Measurements from ENCODE around the gene TPRG1L.
"Not testable (repeated sequence)": the region's sequence is repeated elsewhere in the genome, so short reads cannot be mapped to it uniquely, and the experiment has no call there.

TPRG1L gene

DNA sequence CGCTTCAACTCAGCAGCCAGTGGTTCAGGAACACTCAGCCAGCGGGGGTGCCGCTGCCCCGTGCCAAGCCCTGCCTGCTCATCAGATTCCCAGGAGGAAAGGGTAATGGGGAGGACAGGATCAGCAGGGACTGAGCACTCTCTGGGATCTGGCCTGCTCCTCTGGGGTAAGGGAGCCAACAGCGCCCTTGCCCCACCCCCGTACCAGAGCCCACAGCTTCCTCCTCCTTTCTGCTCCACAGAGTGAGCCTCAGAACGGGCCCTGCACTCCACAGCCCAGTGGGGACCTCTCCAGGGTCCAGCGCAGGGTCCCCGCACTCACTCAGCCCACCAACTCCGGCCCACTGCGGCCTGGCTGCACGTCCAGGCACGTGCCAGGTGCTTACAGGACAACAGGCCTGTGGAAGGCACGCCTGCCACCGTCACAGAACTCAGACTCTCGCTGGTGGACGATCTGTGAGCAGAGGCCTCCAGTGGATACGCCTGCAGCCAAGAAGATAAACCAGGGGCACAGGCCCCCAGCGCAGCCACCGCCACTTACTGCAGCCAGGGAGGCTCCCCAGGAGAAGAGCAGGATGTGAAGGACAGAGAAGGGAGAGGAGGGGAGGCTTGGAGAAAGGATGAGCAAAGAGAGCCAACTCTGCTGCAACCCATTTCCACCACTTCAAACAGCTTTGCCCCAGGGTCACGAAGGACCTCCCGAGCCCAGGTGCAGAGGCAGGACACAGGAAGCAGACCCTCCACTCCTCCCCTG, 15.6 kb upstream of the TPRG1L start:
- DNase-seq (ENCODE audit: low read depth), result no peak

DNA sequence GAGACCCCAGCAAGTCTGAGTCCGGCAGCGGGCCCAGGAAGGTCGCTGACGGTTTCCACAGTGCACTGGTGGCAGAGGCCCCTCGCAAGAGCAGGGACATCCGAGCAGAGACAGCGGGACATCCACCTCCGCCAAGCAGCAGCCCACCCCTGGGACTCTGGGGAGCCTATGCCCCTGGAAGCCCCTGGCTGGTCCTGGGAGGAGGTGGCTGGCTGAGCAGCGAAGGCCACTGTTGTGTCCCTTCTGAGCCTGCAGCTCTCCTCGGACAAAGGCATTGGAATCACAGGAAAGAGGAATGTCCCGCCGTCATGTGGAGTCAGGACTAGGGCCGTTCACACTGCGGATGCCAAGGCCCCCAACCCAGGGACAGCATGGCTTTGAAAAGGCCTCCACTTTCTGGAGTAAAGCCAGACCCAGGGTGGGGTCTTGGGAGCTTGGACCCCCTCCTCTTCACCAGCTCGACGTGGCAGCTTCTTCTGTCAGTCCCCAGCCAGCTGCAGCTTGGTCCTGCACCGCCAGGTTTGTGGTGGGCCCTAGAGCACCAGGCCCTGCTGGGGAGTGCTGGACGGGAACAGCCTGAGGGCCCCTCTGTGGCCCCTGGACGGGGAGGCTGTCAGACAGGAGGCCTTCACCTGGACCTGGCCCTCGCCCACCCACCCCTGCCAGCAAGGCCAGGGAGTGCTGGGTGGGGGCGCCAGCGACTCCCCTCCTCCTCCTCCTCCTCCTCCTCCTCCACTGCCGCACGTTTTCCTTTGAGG, 14.9 kb upstream of the TPRG1L start:
- no peak for DNase-seq (ENCODE audit: low read depth)

DNA sequence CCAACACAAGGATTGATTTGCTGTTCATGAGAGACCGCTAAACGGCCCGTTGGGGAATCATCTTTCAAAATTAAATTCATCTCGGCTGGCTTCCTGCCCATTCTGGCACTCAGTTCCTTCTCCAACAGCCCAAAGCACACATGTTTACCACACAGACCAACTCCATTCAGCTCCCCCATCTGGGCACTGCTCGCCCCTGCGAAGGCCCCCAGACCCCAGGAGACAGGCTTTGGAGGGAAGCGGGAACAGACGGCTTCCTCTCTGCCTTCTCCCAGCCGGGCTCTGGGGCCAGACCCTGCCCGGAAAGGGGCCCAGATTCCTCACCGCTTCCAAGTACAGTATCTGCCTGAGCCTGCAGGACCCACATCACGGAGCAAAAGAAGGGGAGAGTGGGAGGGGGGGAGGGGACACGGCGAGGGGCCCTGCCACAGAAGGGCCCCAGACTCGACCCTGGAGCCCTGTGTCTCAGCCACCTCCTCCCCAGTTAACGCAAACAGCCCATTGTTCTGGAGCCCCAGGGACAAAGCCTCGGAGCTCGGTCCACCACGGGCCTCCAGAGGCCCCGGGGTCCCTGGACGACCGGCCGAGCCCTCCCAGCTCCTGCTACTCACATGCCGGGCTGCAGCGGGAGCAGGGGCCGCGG, 14.2 kb upstream of the TPRG1L start:
- DNase-seq (ENCODE audit: low read depth), result no peak

DNA sequence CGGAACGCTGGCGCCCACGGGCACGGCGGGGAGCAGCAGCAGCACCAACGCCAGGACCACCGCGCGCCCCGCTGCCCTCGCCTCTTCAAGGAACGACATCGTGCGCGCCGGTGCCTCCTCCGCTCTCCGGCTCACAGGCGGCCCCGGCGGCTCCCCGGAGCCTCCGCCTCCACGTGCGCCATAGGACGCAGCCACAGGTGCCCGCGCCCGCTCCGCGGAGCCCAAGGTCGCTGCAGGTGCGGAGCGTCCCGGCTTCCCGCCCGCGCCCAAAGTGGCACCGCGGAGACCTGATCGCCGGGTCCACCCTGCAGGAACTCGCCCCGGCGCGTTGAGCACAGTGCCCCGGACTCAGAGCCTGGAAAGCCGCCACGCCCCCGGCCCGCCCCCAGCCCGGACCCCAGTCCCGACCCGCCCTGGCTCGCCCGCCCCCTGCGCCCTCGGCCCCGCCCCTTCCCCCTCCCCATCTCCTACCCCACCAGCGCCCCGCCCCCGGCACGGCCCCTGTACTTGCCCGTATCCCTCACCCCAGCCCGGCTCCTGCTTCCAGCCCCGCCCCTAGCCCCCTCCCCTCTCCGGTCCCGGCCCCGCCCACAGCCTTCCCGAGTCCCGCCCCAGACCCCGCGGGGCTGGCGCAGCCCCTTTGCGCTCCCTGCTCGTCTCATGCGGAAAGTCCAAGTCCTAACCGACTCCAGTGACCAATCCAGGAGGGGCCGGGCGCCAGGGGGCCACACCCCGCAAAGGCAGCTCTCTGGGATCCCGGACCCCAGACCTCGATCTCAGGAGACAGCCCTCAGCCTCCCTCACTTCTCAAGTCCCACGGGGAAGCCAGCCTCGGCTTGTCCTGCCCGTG, 13.4 kb upstream of the TPRG1L start, which contains the start of gene MEGF6:
Gene MEGF6, minus strand, starts transcription at position 339 of the 850 bp plus-strand sequence. Its CDS starts 240 bp downstream, at position 99.
- DNase-seq (ENCODE audit: low read depth), result no peak

DNA sequence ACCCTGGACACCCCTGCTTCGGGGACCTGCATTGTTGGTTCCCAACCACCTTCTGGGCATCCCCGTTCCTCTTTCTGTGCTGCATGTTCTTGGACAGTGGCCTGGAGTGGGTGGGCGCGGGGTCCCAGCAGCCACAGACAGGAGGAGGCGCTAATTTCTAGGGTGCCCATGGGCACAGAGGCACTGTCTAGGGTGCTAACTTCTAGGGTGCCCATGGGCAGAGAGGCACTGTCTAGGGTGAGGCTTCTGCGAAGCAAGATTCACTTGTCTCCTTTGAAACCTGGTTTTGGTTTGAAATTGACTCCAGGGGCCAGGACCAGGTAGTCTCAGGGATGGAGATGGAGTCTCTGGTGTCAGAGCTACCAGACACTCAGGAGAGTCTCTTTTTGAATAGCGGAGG, 12.7 kb upstream of the TPRG1L start:
- DNase-seq (ENCODE audit: low read depth), result no peak

DNA sequence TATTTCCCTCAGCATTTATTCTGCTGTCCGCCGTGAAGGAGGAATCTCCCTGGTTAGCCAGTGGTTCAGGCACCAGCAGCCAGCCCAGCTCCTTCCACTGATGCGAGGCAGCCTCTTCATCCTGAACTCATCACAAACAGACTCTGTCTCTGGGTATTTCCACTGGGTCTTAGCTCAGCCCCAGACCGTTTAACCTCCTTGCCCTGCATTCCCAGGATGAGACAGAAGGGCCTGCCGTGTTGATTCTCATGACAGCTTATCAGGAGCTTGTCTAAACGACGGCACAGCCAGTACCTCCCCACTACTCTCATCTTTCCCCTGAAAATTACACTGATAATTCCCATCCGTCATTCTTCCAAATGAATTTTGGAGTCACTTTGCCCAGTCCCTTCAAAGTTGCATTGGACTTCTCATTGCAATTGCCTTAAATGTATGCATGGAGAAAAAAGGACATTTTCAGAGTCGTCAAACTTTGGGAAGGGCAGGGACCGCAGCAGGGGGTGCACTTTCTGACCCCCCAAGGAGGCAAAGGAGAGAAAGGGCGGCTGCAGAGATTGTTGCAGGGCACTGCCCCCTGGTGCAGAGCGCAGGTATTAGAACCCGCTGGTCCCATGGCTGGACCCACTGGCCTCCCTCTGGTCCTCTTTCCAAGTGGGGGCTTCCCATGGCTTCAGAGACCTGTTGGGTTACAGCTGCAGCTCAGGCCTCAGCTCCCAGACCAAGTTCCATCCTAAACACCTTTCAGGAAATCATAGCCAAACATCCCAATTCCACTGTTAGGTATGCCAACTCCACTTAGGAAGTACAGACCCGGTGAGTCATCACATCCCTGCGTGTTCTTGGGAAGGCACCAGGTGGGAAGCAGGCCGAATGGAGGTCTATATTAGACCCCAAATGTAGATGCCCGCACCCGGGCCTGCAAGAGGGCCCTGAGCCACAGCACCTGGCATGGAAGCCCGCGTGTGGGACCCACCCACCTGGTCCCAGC, 9.8 kb upstream of the TPRG1L start:
- no peak for DNase-seq (ENCODE audit: low read depth)

DNA sequence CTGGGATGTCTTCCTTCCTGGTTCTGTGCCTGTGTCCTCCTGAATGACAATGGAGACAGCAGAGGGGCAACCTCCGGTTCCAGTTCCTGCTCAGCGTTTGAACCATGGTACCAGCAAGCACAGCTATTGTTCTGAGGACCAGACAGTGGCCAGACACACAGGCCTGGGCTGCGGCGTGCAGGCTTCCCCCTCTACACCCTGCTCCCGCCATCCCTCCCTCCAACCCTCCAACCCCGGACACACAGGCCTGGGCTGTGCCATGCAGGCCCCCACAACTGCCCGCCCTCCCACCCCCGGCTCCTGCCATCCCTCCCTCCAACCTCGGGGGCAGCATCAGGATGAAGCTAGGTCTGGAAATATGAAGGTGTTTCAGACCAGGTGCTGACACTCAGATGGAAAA, 8.0 kb upstream of the TPRG1L start:
- DNase-seq (ENCODE audit: low read depth), result no peak

DNA sequence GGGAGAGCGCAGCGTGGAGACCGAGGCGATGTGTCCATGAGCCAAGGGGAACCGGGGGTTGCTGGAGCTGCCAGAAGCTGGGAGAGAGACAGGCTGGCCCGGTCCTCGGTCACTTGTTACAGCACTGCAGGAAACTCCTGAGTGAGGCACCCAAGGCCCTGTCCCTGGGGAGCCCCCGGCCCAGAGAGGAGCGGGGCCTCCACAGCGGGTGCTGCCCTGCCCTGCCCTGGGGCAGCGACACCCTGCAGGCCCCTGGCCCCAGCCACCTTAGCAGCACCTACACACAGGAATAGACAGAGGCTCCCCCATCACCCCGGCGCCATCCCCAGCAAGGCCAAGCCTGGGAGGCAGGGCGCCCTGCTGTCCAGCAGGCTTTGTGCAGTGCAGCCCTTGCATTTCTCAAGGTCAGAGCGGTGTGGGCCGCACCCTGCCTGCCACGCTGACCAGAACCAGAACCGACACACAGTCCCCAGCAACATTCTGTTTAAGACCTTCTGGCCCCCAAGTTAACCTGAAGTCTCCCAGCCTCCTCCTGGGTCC, 6.9 kb upstream of the TPRG1L start:
- DNase-seq (ENCODE audit: low read depth), result no peak

DNA sequence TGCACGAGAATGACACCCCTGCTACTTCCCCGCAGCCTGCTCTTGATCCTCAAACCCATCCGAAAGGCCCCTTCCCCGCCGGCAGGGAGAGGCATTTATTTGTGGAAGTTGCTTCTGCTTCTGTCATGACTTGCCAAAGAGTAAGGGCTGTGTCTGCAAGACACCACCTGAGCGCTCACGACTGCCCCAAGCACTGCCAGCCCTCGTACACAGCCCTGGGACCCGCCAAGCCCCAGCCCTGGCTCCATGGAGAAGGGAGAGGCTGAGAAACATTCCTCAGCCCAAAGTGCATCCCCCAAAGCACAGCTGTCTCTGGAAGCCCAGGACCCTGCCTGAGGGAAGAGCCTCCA, 6.3 kb upstream of the TPRG1L start:
- DNase-seq (ENCODE audit: low read depth), result no peak

DNA sequence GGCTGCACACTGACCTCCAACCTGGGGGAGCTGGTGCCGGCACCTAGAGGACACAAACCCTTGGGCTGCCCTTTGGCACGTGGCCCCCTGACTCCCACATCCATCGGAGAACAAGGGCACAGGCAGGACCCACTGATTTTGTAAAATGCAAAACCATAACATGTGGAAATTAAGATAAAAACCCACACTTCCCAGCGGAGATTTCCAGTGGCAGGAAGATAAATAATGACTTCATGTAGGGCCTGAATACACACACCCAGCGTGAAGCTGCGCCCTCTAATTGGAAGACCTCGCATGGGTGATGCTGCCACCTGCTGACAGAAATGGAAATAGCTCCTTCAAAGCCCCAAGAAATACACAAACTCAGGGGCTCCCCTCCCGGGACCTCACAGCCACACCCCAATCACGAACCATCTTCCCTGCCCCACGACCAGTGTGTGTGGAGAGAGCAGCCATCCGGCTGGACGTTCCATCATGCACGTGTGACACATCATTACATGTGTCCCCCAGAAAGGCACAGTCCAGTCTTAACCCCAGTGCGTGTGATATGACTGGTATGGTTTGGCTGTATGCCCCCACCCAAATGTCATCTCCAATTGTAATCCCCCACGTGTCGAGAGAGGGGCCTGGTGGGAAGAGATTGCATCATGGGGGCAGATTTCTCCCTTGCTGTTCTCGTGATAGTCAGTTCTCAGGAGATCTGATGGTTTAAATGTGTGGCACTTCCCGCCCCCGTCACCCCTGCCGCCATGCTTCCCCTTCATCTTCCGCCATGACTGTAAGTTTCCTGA, 5.7 kb upstream of the TPRG1L start:
- no peak for DNase-seq (ENCODE audit: low read depth)

DNA sequence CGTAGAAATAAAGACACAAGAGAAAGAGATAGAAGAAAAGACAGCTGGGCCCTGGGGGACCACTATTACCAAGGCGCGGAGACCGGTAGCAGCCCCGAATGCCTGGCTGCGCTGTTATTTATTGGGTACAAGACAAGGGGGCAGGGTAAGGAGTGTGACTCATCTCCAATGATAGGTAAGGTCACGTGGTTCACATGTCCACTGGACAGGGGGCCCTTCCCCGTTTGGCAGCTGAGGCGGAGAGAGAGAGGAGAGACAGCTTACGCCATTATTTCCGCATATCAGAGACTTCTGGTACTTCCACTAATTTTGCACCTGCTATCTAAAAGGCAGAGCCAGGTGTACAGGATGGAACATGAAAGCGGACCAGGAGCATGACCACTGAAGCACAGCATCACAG, 4.1 kb upstream of the TPRG1L start:
- no peak for DNase-seq (ENCODE audit: low read depth)

DNA sequence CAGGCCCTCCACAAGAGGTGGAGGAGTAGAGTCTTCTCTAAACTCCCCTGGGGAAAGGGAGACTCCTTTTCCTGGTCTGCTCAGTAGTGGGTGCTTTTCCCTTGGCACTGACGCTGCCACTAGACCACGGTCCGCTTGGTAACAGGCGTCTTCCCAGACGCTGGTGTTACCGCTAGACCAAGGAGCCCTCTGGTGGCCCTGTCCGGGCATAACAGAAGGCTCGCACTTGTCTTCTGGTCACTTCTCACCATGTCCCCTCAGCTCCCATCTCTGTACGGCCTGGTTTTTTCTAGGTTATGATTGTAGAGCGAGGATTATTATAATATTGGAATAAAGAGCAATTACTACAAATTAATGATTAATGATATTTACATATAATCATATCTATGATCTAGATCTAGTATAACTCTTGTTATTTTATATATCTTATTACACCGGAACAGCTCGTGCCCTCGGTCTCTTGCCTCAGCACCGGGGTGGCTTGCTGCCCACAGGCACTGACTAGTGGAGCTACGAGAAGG, 3.6 kb upstream of the TPRG1L start:
- not testable (repeated sequence) for DNase-seq (ENCODE audit: low read depth)

DNA sequence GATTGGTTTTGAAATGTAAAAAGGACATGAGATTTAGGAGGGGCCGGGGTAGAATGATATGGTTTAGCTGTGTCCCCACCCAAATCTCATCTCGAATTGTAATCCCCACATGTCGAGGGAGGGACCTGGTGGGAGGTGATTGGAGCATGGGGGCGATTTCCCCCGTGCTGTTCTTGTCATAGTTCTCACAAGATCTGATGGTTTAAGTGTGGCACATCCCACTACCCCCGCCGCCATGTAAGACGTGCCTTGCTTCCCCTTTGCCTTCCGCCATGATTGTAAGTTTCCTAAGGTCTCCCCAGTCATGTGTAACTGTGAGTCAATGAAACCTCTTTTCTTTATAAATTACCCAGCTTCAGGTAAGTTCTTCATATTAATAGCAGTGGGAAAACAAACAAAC, 2.7 kb upstream of the TPRG1L start:
- DNase-seq (ENCODE audit: low read depth), result not testable (repeated sequence)

DNA sequence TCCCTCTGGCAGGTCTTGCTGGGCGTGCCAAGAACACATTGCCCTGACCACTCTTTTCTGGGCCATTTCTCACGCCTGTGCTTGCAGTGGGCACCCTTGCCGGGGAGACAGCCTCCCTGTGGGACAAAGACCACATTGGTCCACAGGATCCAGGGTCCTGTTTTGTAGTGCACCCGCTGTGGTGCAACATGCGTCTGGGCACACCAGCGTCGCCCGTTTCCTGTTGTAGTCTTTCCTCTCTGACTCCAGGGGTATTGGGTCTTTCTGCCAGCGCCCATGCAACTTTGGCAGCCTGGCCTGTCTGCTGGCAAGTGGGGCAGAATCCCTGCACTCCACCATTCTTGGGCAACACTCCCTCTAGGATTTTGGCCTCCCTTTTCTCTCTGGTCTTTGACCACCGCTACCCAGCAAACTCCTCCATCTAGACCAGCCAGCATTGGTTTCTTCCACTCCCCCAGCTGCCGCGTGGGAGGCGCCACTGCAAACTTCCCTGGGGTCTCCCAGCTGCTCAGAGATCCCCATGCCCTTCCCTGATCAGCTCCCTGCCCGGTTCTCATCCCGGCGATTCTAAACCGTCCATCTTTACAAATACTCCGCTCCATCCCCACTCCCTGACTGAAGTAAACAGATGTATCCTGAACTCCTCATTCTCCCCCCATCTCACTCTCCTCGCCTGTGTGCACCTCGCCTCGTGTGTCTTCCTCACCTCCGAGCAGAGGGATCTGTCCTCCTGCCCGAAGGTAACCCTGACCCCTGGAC, 1.2 kb upstream of the TPRG1L start:
- no peak for DNase-seq (ENCODE audit: low read depth)

DNA sequence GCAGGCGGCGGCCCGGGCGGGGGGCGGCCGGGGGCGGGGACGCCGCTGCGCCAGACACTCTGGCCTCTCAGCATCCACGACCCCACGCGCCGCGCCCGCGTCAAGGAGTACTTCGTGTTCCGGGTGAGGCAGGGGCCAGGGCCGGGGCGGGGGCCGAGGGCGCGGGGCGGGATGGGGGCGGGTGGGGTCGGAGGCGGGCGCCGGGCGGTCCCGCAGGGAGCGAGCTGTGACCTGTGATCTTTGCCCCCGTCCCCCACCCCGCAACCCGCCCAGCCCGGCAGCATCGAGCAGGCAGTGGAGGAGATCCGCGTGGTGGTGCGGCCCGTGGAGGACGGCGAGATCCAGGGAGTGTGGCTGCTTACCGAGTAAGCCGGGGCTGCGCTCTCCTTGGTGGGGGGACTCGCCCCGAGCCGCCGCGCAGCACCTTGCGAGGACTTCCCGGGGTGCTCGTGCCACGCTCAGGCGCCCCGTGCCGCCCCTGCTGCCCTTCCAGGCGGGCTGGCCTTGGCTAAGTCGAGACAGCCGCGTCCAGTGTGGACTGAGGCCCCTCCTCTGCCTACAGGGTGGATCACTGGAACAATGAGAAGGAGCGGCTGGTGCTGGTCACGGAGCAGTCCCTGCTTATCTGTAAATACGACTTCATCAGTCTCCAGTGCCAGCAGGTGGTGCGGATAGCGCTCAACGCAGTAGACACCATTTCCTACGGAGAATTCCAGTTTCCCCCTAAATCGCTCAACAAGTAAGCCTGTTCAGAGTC, 514 bp downstream of the TPRG1L start:
- DNase-seq (ENCODE audit: low read depth), result no peak

DNA sequence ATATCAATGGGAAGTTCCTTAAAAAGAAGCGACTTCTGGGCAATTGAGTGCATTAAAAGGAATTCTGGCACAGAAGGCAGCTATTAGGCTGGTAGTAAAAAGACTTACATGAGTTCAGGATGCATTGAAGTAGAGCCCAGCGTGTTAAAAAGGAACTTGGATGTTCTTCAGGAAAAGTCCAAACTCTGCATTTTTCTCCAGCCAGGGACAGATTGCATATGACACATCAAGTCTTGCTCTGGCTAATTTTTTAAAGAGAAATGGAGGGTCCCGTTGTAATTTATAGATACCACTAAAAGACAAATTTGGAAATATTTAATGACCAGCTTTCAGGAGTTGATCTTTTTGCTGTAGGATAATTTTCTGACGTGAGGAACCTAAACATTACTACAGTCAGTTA, 1.2 kb downstream of the TPRG1L start:
- no peak for DNase-seq (ENCODE audit: low read depth)

DNA sequence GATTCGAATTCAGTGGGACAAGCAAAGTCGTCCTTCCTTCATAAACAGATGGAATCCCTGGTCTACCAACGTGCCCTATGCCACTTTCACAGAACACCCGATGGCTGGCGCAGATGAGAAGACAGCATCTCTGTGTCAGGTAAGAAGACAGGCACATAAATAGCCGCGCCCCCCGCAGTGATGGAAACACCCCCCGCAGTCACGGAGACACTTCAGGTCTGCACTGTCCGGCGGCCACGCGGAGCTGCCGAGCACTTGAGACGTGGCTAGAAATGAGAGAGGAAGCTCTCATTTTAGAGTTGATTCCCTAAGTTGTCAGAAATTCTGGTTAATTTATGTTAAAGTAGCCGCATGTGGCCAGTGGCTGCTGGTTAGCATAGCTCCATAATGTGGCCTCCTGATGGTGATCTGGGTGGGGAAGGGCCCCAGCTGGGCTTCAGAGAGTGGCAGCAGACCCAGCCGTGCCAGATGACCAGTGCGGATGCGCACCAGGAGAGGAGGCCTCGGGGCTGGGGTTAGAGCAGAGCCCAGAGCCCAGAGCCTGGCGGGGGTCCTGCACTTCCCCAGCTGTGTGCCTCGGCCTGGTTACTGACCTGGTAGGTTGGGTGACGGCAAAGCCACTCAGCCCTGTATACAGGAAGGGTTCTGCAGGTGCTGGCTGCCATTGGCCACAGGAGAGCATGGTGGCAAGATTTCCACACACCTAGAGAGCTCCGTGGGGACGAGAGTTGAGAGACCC, 2.9 kb downstream of the TPRG1L start:
- no peak for DNase-seq (ENCODE audit: low read depth)
